HEK293T (cell line): ENCODE results near the gene GJA1.

Experiments used
- CTCF ChIA-PET: fragments of 350-600 bp; formaldehyde crosslinking; extraction: SDS; loops from one replicate; lab custom pipeline; 2021; ENCODE audit warnings: antibody characterized with exemption, inconsistent platforms; lab: Yijun Ruan, JAX
- POLR2A ChIA-PET: fragments of 350-600 bp; formaldehyde crosslinking; extraction: SDS; loops from one replicate; lab custom pipeline; 2020; ENCODE audit warnings: antibody characterized with exemption, inconsistent platforms; lab: Yijun Ruan, JAX
- DNase-seq: peaks from one replicate; pipeline ENCODE4 v3.0.0; 2012; ENCODE audit warnings: mixed read lengths; ENCODE audit errors: extremely low spot score
- ARNT ChIP-seq: fragments of 450-650 bp; IDR thresholded peaks from 2 replicates; pipeline ENCODE4 v1.6.1; 2017; ENCODE audit warnings: mild to moderate bottlenecking
- BHLHE40 ChIP-seq: fragments of 450-650 bp; IDR thresholded peaks from 2 replicates; pipeline ENCODE4 v1.6.1; 2016; ENCODE audit warnings: mild to moderate bottlenecking, moderate library complexity, borderline replicate concordance
- CTBP1 ChIP-seq: fragments of 450-650 bp; IDR thresholded peaks from 2 replicates; pipeline ENCODE4 v1.6.1; 2016; ENCODE audit warnings: borderline replicate concordance
- ELF4 ChIP-seq: fragments of 450-650 bp; IDR thresholded peaks from 2 replicates; pipeline ENCODE4 v1.6.1; 2017; ENCODE audit warnings: antibody characterized with exemption
- FOXA1 ChIP-seq: fragments of 450-650 bp; IDR thresholded peaks from 2 replicates; pipeline ENCODE4 v1.6.1; 2016; ENCODE audit warnings: mild to moderate bottlenecking
- FOXK2 ChIP-seq: fragments of 450-650 bp; IDR thresholded peaks from 2 replicates; pipeline ENCODE4 v1.6.1; 2016; ENCODE audit warnings: mild to moderate bottlenecking
- FOXM1 ChIP-seq: fragments of 450-650 bp; IDR thresholded peaks from 2 replicates; pipeline ENCODE4 v1.6.1; 2017; ENCODE audit warnings: mild to moderate bottlenecking, borderline replicate concordance
- HDGF ChIP-seq: fragments of 450-650 bp; IDR thresholded peaks from 2 replicates; pipeline ENCODE4 v1.6.1; 2017; ENCODE audit warnings: antibody characterized with exemption, borderline replicate concordance
- L3MBTL2 ChIP-seq: fragments of 450-650 bp; conservative IDR thresholded peaks from 2 replicates; pipeline ENCODE4 v1.6.1; 2016; ENCODE audit warnings: mild to moderate bottlenecking
- LEF1 ChIP-seq: fragments of 450-650 bp; IDR thresholded peaks from 2 replicates; pipeline ENCODE4 v1.6.1; 2017; ENCODE audit warnings: mild to moderate bottlenecking, borderline replicate concordance
- NFRKB ChIP-seq: fragments of 450-650 bp; IDR thresholded peaks from 2 replicates; pipeline ENCODE4 v1.6.1; 2016; ENCODE audit warnings: mild to moderate bottlenecking, moderate library complexity
- PKNOX1 ChIP-seq: fragments of 450-650 bp; IDR thresholded peaks from 2 replicates; pipeline ENCODE4 v1.6.1; 2016
- SP1 ChIP-seq: fragments of 450-650 bp; IDR thresholded peaks from 2 replicates; pipeline ENCODE4 v1.6.1; 2017
- SUZ12 ChIP-seq: fragments of 450-650 bp; IDR thresholded peaks from 2 replicates; pipeline ENCODE4 v1.6.1; 2016; ENCODE audit warnings: mild to moderate bottlenecking
- TARDBP ChIP-seq: fragments of 450-650 bp; IDR thresholded peaks from 2 replicates; pipeline ENCODE4 v1.6.1; 2016
- ZNF384 ChIP-seq: fragments of 450-650 bp; IDR thresholded peaks from 2 replicates; pipeline ENCODE4 v1.6.1; 2016

The GJA1 gene

GRCh38 chr6:121465101-121465500 lies 29.7 kb downstream of the GJA1 start:
- DNase-seq = no peak
- POLR2A ChIA-PET = no interaction called here
- CTCF ChIA-PET = no interaction called here
- TF ChIP-seq ELF4 (no peak), SP1 (no peak), NFRKB (no peak), SUZ12 (no peak), BHLHE40 (no peak), FOXA1 (no peak), HDGF (no peak), ARNT (no peak), L3MBTL2 (no peak), PKNOX1 (no peak), CTBP1 (no peak), LEF1 (no peak), ZNF384 (no peak), FOXM1 (no peak), TARDBP (no peak), FOXK2 (no peak)

GRCh38 chr6:121479486-121480098 lies 44.1 kb downstream of the GJA1 start:
- ChIA-PET POLR2A (no interaction called here), CTCF (no interaction called here)
- DNase-seq = no peak
- TF ChIP-seq ARNT (no peak), LEF1 (no peak), PKNOX1 (no peak), ELF4 (no peak), TARDBP (no peak), SUZ12 (no peak), FOXA1 (no peak), SP1 (no peak), CTBP1 (no peak), L3MBTL2 (no peak), HDGF (no peak), FOXK2 (no peak), NFRKB (no peak), BHLHE40 (no peak), ZNF384 (no peak), FOXM1 (no peak)

GRCh38 chr6:121480099-121480713 lies 44.8 kb downstream of the GJA1 start:
- ChIA-PET POLR2A (no interaction called here), CTCF (no interaction called here)
- TF ChIP-seq ZNF384 (no peak), HDGF (no peak), PKNOX1 (no peak), SUZ12 (no peak), TARDBP (no peak), BHLHE40 (no peak), SP1 (no peak), ARNT (no peak)
- no peak for DNase-seq

- CTCF ChIA-PET = interaction anchor here (1.1 kb wide), 1 partner anchor 11 kb away, joined by 3 read pairs; no protein-coding TSS in a partner anchor
- POLR2A ChIA-PET = no interaction called here
- TF ChIP-seq ZNF384 = no peak
- TF ChIP-seq ARNT = no peak
- no peak for TF ChIP-seq FOXM1
- no peak for TF ChIP-seq SUZ12
- no peak for TF ChIP-seq FOXK2
- TF ChIP-seq L3MBTL2 = no peak
- TF ChIP-seq LEF1 = no peak
- TF ChIP-seq HDGF = no peak
- no peak for TF ChIP-seq SP1
- TF ChIP-seq BHLHE40 = no peak
- TF ChIP-seq FOXA1 = no peak
- TF ChIP-seq NFRKB = no peak
- TF ChIP-seq CTBP1 = no peak
- DNase-seq = no peak
Observed at GRCh38 chr6:121482004-121482693, 46.7 kb downstream of the GJA1 start.

DNA sequence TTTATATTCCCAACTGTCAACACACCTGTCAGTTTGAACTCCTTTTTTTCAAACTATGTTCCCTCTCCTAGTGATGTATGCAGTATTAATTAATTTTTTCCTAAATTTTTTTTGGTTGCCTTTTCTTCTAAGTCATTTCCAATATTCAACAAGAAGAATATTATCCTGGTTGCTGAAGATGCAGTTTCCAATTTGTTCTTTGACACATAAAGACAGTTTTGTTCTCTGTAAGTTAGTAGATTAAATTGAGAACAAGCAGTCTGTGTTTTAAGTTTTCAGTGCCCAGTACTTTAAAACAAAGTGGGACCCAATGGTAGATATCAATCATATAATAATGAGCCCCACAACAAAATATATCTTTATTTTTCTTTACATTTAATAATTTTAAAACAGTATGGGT lies 47.3 kb downstream of the GJA1 start:
- ChIA-PET CTCF (no interaction called here), POLR2A (no interaction called here)
- no peak for DNase-seq
- TF ChIP-seq CTBP1 = no peak
- no peak for TF ChIP-seq ARNT
- TF ChIP-seq SUZ12 = no peak
- TF ChIP-seq SP1 = no peak
- TF ChIP-seq FOXA1 = no peak
- no peak for TF ChIP-seq HDGF
- no peak for TF ChIP-seq NFRKB
- no peak for TF ChIP-seq TARDBP
- no peak for TF ChIP-seq L3MBTL2
- no peak for TF ChIP-seq ELF4
